NCI-H2029 (cell line): ENCODE measurements around the gene STAU1.
"Not testable (repeated sequence)": the region's sequence is repeated elsewhere in the genome, so short reads cannot be mapped to it uniquely, and the experiment has no call there.

Source experiments
- DNase-seq: peaks from one replicate; lab custom pipeline; 2025; lab: John Stamatoyannopoulos, UW

The STAU1 gene

GRCh38 chr20:49203746-49204145 lies 15.6 kb upstream of the STAU1 start:
- no peak for DNase-seq

DNA sequence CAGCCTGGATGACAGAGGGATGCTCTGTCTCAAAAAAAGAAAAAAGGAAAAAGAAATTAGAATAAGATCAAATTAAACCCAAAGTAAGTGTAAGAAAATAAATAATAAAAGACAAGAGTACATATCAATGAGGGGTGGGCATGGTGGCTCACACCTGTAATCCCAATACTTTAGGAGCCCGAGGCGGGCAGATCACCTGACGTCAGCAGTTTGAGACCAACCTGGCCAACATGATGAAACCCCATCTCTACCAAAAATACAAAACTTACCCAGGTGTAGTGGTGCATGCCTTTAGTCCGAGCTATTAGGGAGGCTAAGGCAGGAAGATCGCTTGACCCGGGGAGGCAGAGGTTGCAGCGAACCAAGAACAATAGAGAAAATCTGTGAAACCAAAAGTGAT lies 14.9 kb upstream of the STAU1 start:
- DNase-seq = no peak

- DNase-seq = no peak
These were observed 11.7 kb upstream of the STAU1 start for GRCh38 chr20:49199729-49200293.

GRCh38 chr20:49192944-49193518 lies 4.9 kb upstream of the STAU1 start:
- not testable (repeated sequence) for DNase-seq

DNA sequence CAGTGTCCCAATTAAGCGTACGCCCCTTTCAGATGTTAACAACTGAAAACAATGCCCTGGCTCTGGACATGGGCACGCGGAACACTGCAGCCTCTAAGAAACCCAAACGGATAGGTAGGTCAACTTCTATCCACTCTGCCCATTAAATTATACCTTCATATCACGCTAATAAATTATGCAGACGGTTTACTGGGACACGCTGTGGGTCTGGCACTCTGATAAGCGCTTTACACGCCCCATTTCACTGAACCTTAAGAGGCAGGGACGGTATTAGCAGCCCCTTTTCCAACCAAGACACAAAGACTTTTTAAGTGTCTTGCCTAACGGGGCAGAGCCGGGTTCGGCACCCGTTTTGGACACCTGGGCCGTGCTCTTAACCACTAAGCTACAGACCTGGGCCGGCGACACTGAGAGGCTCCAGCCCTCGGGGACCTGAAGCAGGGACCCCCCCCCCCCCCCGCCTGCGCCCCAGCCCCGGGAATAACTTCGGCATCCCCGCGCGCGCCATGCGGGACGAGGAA lies 744 bp downstream of the STAU1 start:
- no peak for DNase-seq

DNA sequence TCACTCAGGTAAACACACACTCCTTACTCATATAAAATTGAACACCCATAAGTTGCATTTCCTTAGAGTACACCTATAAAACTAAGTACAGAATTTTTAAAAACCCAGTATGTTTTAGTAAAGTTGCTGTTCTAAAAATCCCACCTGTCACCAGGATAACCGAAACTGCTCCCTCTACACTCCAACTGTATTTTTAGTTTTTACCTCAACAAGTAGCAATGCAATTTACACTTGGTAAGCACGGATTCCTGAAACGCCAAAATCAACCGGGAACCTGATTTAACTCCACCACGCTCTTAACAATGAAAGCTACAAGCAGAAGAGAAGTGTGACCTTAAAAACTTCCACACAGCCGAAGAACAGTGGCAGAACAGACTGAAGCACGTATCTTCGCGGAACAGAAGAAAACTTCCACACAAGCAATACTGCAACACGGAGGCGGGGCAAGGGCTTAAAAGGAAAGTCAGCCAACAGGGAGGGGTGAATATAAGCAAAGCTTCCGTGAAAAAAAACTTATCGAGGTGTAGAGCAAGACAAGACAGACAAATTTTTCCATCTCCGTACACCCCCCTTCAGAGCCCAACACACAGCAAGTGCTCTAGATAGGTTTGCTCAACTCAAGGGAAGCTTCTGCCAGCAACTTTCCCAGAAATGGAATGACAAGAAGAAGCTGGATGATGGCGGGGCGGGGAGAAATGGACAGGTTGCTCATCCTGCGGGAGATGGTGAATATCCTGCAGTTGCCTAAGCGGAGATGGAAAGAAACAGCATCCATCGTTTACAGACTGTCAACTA lies 1.4 kb downstream of the STAU1 start:
- no peak for DNase-seq

DNA sequence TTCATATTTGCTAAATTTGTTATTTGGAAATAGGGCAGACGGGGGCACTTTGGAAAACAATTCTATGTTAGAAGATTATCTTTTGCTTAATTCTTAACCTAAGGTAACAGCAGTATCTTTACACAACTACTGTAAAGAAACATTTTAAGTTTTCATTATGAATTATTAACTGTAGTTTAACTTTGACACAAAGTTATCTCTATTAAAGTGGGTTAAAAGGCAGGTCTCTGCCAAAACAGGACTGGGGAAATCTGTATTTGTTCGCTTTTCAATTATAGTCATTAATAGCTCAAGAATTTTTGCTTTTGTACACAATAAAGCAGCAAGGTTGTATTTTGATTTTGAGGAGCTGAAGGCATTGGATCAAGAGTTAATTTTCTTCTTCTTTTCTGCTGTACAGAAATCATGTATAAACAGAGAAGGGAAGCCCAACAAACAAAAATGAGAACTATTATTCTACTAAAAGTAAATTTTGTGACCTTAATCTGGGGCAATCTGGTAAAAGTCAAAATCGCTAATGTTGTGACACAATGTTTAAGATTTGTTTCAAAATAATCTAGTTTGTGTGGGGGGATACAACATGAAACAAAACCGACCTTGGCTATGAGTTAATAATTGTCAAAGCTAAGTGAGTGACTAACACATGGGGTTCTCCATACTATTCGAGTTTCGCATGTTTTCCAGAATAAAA lies 2.9 kb downstream of the STAU1 start:
- no peak for DNase-seq

DNA sequence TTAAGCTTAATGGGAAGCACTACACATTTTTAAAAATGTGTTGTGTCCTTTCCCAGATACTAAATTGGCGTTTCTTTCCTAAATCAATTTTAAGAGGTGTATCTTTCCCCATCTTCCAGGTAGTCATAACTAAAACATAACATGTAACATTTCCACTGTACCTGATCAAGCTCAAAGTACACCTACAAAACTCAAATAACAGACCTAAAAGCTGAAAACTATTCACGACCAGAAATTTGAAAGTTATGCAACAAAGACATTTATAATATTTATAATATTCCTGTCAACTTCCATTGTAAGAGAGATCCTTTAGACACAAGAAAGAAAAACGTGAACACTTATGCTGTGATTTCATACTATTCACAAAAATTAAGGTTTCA lies 3.5 kb downstream of the STAU1 start:
- no peak for DNase-seq

DNA sequence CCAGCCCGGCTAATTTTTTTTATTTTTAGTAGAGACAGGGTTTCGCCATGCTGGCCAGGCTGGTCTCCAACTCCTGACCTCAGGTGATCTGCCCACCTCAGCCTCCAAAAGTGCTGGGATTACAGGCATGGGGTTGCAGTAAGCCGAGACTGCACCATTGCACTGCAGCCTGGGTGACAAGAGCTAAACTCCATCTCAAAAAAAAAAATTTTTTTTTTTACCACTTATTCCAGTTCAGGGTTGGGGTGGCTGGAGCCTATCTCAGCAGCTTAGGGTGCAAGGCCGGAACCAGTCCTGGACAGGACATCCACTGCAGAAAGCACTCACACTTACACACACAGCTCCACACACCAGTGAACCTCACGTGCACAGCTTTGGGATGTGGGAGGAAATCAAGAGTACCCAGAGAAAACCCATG lies 4.0 kb downstream of the STAU1 start:
- not testable (repeated sequence) for DNase-seq

DNA sequence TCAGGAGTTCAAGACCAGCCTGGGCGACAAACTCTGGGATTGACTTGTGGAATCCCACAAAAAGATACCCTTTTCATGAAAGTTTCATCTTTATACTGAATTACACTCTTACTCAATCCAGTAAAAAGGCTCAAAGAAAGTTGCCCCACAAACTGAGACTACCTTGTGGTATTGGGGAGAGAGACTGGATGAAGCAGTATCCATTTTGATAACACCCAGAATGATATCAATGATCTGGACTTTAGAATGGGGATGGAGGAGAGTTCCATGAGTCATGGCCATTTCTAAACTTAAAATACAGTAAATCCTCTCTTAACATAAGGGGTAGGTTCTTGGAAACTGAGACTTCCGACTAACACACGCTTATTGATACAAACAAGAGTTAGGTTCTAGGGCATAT lies 4.7 kb downstream of the STAU1 start:
- DNase-seq = no peak

- DNase-seq = no peak
These were observed 6.8 kb downstream of the STAU1 start for GRCh38 chr20:49181265-49181877.

DNA sequence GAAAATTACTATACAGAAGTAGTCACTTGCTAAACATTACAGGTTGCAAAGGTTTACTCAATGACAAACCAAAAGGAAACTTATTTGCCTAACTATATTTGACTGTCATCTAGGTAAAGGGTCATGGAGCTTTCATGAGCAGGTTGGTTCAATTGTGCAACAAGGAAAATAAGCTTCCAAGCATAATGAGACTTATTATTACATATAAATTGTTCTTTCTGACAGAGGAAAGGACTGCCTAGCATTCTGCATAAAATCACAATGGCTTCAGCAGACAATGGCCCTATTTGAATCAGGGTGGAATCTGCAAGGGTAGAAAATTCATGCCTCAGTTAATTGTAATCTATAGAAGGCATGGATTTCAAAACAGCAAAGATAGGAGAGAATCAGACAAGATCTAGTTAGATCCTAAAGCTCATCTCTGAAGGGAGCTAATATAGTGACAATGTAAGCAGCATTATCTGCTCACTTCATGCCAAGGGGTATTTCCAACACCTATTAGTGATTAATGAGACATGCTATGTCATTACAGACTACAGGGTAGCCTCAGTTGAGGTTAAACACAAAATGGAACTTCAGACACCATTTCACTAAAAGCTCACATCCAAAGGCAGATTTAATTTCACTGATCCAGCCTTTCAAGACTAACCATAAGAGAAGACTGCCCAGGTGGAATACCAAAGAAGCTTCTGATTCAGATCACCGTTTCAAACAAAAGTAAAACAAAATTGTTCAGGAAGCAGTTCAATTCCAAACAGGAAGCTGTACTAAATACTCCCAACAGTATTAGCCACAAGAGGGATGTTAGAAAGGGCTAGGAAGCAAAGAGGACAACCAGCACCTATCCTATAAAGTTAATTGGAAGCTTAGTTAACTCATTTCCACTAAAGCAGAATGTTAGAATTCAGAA lies 8.5 kb downstream of the STAU1 start:
- no peak for DNase-seq

GRCh38 chr20:49174183-49174582 lies 14.0 kb downstream of the STAU1 start:
- no peak for DNase-seq

GRCh38 chr20:49172413-49172812 lies 15.7 kb downstream of the STAU1 start:
- no peak for DNase-seq

- DNase-seq = no peak
These were observed 16.2 kb downstream of the STAU1 start for GRCh38 chr20:49171909-49172308.

- DNase-seq = no peak
These were observed 17.4 kb downstream of the STAU1 start for GRCh38 chr20:49170714-49171113.

DNA sequence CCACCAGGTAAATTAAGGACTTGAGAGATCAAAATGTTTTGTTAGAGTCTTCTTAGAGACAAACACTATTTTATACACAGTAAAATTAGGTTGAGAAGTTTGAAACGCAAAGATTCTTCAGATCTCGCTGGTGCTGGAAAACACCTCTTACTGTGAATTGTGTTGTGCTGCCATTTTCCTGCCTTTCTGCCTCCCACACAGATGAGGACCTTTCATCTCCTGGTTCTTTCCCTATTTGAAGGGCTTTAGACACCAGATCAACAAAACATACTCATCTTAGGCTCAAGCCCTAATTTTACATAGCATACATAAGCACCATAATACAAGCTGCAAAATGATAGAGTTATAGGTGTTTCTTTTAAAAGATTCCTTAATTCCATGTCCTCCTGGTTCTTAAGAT lies 18.6 kb downstream of the STAU1 start:
- no peak for DNase-seq

DNA sequence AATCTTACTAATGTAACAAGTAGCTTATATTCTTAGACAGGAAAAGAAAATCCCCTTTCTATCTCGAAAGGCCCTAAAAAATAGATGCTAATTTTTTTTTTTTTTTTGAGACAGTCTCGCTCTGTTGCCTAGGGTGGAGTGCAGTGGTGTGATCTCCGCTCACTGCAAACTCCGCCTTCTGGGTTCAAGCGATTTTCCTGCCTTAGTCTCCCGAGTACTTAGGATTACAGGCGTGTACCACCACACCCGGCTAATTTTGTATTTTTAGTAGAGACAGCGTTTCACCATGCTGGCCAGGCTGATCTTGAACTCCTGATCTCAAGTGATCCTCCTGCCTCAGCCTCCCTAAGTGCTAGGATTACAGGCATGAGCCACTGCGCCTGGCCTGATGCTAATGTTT lies 19.3 kb downstream of the STAU1 start:
- DNase-seq = not testable (repeated sequence)

GRCh38 chr20:49167811-49168507 lies 20.2 kb downstream of the STAU1 start:
- DNase-seq = no peak
